GM23248 (cell line): ENCODE data around the gene MRPL14. TPM values are rescaled to one million over a fixed set of nuclear protein-coding genes. Genes with fewer than 3 reads are reported as not detected.
"Not testable (repeated sequence)": the region's sequence is repeated elsewhere in the genome, so short reads cannot be mapped to it uniquely, and the experiment has no call there.

Experiments used
- DNase-seq: peaks from one replicate; pipeline ENCODE4 v3.0.0-alpha.2; 2015
- H2AFZ ChIP-seq: fragments of 200-600 bp; sonication (generic); 2 replicates; pipeline ENCODE4 v1.6.1; 2016; ENCODE audit warnings: antibody characterized with exemption
- H3F3A ChIP-seq: fragments of 200-600 bp; sonication (generic); 2 replicates; pipeline ENCODE4 v1.6.1; 2016; ENCODE audit warnings: mild to moderate bottlenecking, antibody characterized with exemption, mixed run types; ENCODE audit not compliant: insufficient read depth
- H3K27ac ChIP-seq: fragments of 200-600 bp; sonication (generic); 2 replicates; pipeline ENCODE4 v1.5.1; 2016; ENCODE audit warnings: mild to moderate bottlenecking
- H3K27me3 ChIP-seq: fragments of 200-600 bp; sonication (generic); replicated peaks from 2 replicates; pipeline ENCODE4 v1.6.1; 2016; ENCODE audit warnings: mild to moderate bottlenecking; ENCODE audit not compliant: insufficient read depth
- H3K36me3 ChIP-seq: fragments of 200-600 bp; sonication (generic); 2 replicates; pipeline ENCODE4 v1.6.1; 2016; ENCODE audit warnings: low read depth, mild to moderate bottlenecking
- H3K4me1 ChIP-seq: fragments of 200-600 bp; sonication (generic); 2 replicates; pipeline ENCODE4 v1.6.1; 2016; ENCODE audit warnings: mild to moderate bottlenecking; ENCODE audit not compliant: insufficient read depth
- H3K4me2 ChIP-seq: fragments of 200-600 bp; sonication (generic); one replicate; pipeline ENCODE4 v1.6.1; 2016; ENCODE audit warnings: mild to moderate bottlenecking; ENCODE audit not compliant: unreplicated experiment
- H3K4me3 ChIP-seq: fragments of 200-600 bp; sonication (generic); 2 replicates; pipeline ENCODE4 v1.5.1; 2016; ENCODE audit warnings: mild to moderate bottlenecking
- H3K79me2 ChIP-seq: fragments of 200-600 bp; sonication (generic); 2 replicates; pipeline ENCODE4 v1.6.1; 2016; ENCODE audit warnings: mild to moderate bottlenecking; ENCODE audit not compliant: insufficient read depth
- H3K9ac ChIP-seq: fragments of 200-600 bp; sonication (generic); 2 replicates; pipeline ENCODE4 v1.6.1; 2016; ENCODE audit warnings: mild to moderate bottlenecking
- H3K9me2 ChIP-seq: fragments of 200-600 bp; sonication (generic); 2 replicates; pipeline ENCODE4 v1.6.1; 2016; ENCODE audit warnings: mixed run types, mild to moderate bottlenecking, moderate library complexity; ENCODE audit not compliant: insufficient read depth
- H3K9me3 ChIP-seq: fragments of 200-600 bp; sonication (generic); one replicate; pipeline ENCODE4 v1.6.1; 2017; ENCODE audit warnings: low read depth
- H4K20me1 ChIP-seq: fragments of 200-600 bp; sonication (generic); 2 replicates; pipeline ENCODE4 v1.6.0; 2016; ENCODE audit not compliant: insufficient read depth
- EZH2 ChIP-seq: fragments of 200-600 bp; sonication (generic); IDR thresholded peaks from 2 replicates; pipeline ENCODE4 v1.6.1; 2018; ENCODE audit warnings: antibody characterized with exemption, mild to moderate bottlenecking; ENCODE audit not compliant: insufficient read depth, poor library complexity, severe bottlenecking
- EZH2phosphoT487 ChIP-seq: fragments of 200-600 bp; sonication (generic); IDR thresholded peaks from 2 replicates; pipeline ENCODE4 v1.6.1; 2018; ENCODE audit warnings: antibody characterized with exemption, moderate library complexity, mild to moderate bottlenecking, low read depth; ENCODE audit not compliant: insufficient read depth
- WGBS, 2 experiments: methylation state at CpG; one replicate each; pipeline ENCODE4 v1.1.6; 2015 to 2017; ENCODE audit warnings: low lambda C conversion rate in 2 of 2, low coverage in 1 of 2; ENCODE audit errors: missing lambda C conversion rate in 2 of 2; 5-methylcytosine and 5-hydroxymethylcytosine counted together
- in situ Hi-C: fragments of 300-500 bp; cut with MboI; formaldehyde crosslinking; loops from 2 replicates; pipeline ENCODE4 v1.15.0; 2020
- polyA plus RNA-seq: library from polyadenylated mRNA; unstranded; fragments of >200 nt; fragmentation: Nextera tagmentation; extraction: Ambion mirVana; gene quantifications from 2 replicates; pipeline ENCODE4 v1.2.1, GENCODE V29; 2016
- total RNA-seq: library from RNA; depleted of rRNA; stranded (reverse); fragments of >200 nt; shearing (Covaris generic); gene quantifications from 2 replicates; pipeline ENCODE4 v1.2.3, GENCODE V29; 2014

The MRPL14 gene
- total and polyA plus RNA-seq, 2 experiments from 2014 or later = 47.6 to 91.2 TPM

- H3K27me3 ChIP-seq = no peaks in the 10 kb centered on the region
- H3K36me3 ChIP-seq = peaks cover 3% of the 10 kb centered on the region; the same call in 1 of the 2 replicates
- no peak for DNase-seq
- H3K9ac ChIP-seq = no peak overlapping the region
- in situ Hi-C loops = loop anchor here (25.0 kb wide), 1 partner anchor 437 kb away; no protein-coding TSS in a partner anchor
- 0 out of 2 replicates have a peak, but pooled peaks cover 3% of the 10 kb centered on the region for H3K79me2 ChIP-seq
- H3F3A ChIP-seq = peaks cover 6% of the 10 kb centered on the region; the same call in 1 of the 2 replicates
- no peak overlapping the region for H3K4me2 ChIP-seq
- H3K4me3 ChIP-seq = no peak overlapping the region
- H2AFZ ChIP-seq = no peak overlapping the region
- no peaks in the 10 kb centered on the region for H3K4me1 ChIP-seq
- H3K27ac ChIP-seq = no peak overlapping the region
- H3K9me2 ChIP-seq = no peaks in the 10 kb centered on the region
- H4K20me1 ChIP-seq = no peaks in the 10 kb centered on the region; the same call in 1 of the 2 replicates
- TF ChIP-seq EZH2phosphoT487 (no peak), EZH2 (no peak)
- no peaks in the 10 kb centered on the region for H3K9me3 ChIP-seq
- WGBS, 2 experiments = 40 to 46% methylated on average over 1 of the region's 1 CpG
Measured at GRCh38 chr6:44099192-44099591, 28.1 kb downstream of the MRPL14 start.

- Histone ChIP-seq H4K20me1 (no peaks in the 10 kb centered on the region; the same call in 1 of the 2 replicates), H3F3A (peaks cover 6% of the 10 kb centered on the region; the same call in 1 of the 2 replicates), H3K79me2 (no peaks in the 10 kb centered on the region), H3K36me3 (peaks cover 3% of the 10 kb centered on the region; the same call in 1 of the 2 replicates), H3K4me3 (no peak overlapping the region), H3K27me3 (no peaks in the 10 kb centered on the region), H3K4me1 (no peaks in the 10 kb centered on the region), H3K9me2 (no peaks in the 10 kb centered on the region), H3K4me2 (no peak overlapping the region), H3K27ac (no peak overlapping the region), H3K9me3 (no peaks in the 10 kb centered on the region), H3K9ac (no peak overlapping the region), H2AFZ (no peak overlapping the region)
- TF ChIP-seq EZH2phosphoT487 = no peak
- no peak for TF ChIP-seq EZH2
- DNase-seq = no peak
- 50% methylated on average over 2 of the region's 2 CpGs for WGBS, 2 experiments
- in situ Hi-C loops = loop anchor here (25.0 kb wide), 1 partner anchor 436 kb away; no protein-coding TSS in a partner anchor
Measured at GRCh38 chr6:44097782-44098317, 29.4 kb downstream of the MRPL14 start.

- Histone ChIP-seq H3K4me3 (no peak overlapping the region), H3K4me1 (no peaks in the 10 kb centered on the region), H3K9me3 (no peaks in the 10 kb centered on the region), H2AFZ (no peak overlapping the region), H3K79me2 (no peaks in the 10 kb centered on the region), H3K27me3 (no peaks in the 10 kb centered on the region), H3K9ac (no peak overlapping the region), H3K36me3 (peaks cover 3% of the 10 kb centered on the region; the same call in 1 of the 2 replicates), H4K20me1 (no peaks in the 10 kb centered on the region; the same call in 1 of the 2 replicates), H3K9me2 (no peaks in the 10 kb centered on the region), H3K27ac (no peak overlapping the region), H3K4me2 (no peak overlapping the region), H3F3A (peaks cover 6% of the 10 kb centered on the region; the same call in 1 of the 2 replicates)
- in situ Hi-C loops = loop anchor here (25.0 kb wide), 1 partner anchor 434 kb away; no protein-coding TSS in a partner anchor
- WGBS, 2 experiments = 21 to 23% methylated on average over 3 of the region's 3 CpGs
- DNase-seq = peak; percentile 85
- TF ChIP-seq EZH2phosphoT487 = no peak
- TF ChIP-seq EZH2 = no peak
Measured at GRCh38 chr6:44096612-44097011, 30.6 kb downstream of the MRPL14 start.

GRCh38 chr6:44095243-44095623 lies 32.0 kb downstream of the MRPL14 start:
- not testable (repeated sequence) for H3K9me2 ChIP-seq, H3K4me3 ChIP-seq, H3K79me2 ChIP-seq, H3K9ac ChIP-seq, H3K9me3 ChIP-seq, DNase-seq, H4K20me1 ChIP-seq, H3K36me3 ChIP-seq, H2AFZ ChIP-seq, H3K4me2 ChIP-seq, H3K4me1 ChIP-seq, H3K27me3 ChIP-seq, H3F3A ChIP-seq, H3K27ac ChIP-seq
- 85 to 86% methylated on average over 6 of the region's 6 CpGs for WGBS, 2 experiments
- in situ Hi-C loops = loop anchor here (25.0 kb wide), 1 partner anchor 433 kb away; no protein-coding TSS in a partner anchor
